CD14-positive monocyte (primary cell): Measurements from ENCODE around the gene DHRS12. TPM values are rescaled to one million over a fixed set of nuclear protein-coding genes. Genes with fewer than 3 reads are reported as not detected.

ENCODE experiments used
- DNase-seq, 3 donors: peaks; one replicate each; pipeline ENCODE4 v3.0.0-alpha.2; 2011 to 2022
- H2AFZ ChIP-seq: 2 replicates; pipeline ENCODE4 v1.6.0; 2012; ENCODE audit warnings: mild to moderate bottlenecking, low read depth, low read length, inconsistent platforms; ENCODE audit not compliant: insufficient read depth, poor library complexity, severe bottlenecking
- H3K27ac ChIP-seq, 2 donors: 1 replicate in 1 of 2; 2 replicates in 1 of 2; pipeline ENCODE4 v1.5.1; 2012 to 2013; ENCODE audit warnings: low read length in 2 of 2, control low read depth in 1 of 2, inconsistent platforms in 1 of 2, low read depth in 1 of 2, mild to moderate bottlenecking in 1 of 2
- H3K27me3 ChIP-seq, 2 donors: one replicate each; pipeline versions ENCODE4 v1.6.0 to v1.6.1; 2011 to 2013; ENCODE audit warnings: low read length in 2 of 2; ENCODE audit not compliant: control insufficient read depth in 2 of 2, insufficient read depth in 2 of 2
- H3K36me3 ChIP-seq, 2 donors: replicated peaks in 1 of 2; 1 replicate in 1 of 2; 2 replicates in 1 of 2; pipeline versions ENCODE4 v1.5.1 to v1.6.1; 2012 to 2013; ENCODE audit warnings: low read length in 2 of 2, control low read depth in 1 of 2, inconsistent platforms in 1 of 2, mild to moderate bottlenecking in 1 of 2; ENCODE audit not compliant: insufficient read depth in 2 of 2, control insufficient read depth in 1 of 2
- H3K4me1 ChIP-seq, 2 donors: 1 replicate in 1 of 2; 2 replicates in 1 of 2; pipeline versions ENCODE4 v1.5.1 to v1.6.1; 2012 to 2013; ENCODE audit warnings: low read length in 2 of 2, control low read depth in 1 of 2, inconsistent platforms in 1 of 2, mild to moderate bottlenecking in 1 of 2, moderate library complexity in 1 of 2; ENCODE audit not compliant: insufficient read depth in 2 of 2, control insufficient read depth in 1 of 2
- H3K4me2 ChIP-seq: replicated peaks from 2 replicates; pipeline ENCODE3; 2012; ENCODE audit warnings: low read length, moderate library complexity, mild to moderate bottlenecking; ENCODE audit not compliant: poor library complexity, severe bottlenecking; ENCODE audit errors: extremely low read depth
- H3K4me3 ChIP-seq, 3 experiments: fragments of 200-600 bp in 1 of 3; sonication (generic) in 1 of 3; replicated peaks in 1 of 3; 1 replicate in 2 of 3; 2 replicates in 1 of 3; pipeline ENCODE4 v1.5.1; 2011 to 2013; ENCODE audit warnings: low read length in 3 of 3, mild to moderate bottlenecking in 3 of 3, control low read depth in 2 of 3, low read depth in 2 of 3, inconsistent platforms in 1 of 3, moderate library complexity in 1 of 3
- H3K79me2 ChIP-seq: 2 replicates; pipeline ENCODE4 v1.6.0; 2012; ENCODE audit warnings: mild to moderate bottlenecking, control low read depth, inconsistent platforms, low read length, moderate library complexity; ENCODE audit not compliant: insufficient read depth
- H3K9ac ChIP-seq: 2 replicates; pipeline ENCODE4 v1.6.0; 2017; ENCODE audit warnings: low read length, mild to moderate bottlenecking; ENCODE audit not compliant: insufficient read depth, poor library complexity, severe bottlenecking
- H3K9me3 ChIP-seq, 2 donors: replicated peaks in 1 of 2; 1 replicate in 1 of 2; 2 replicates in 1 of 2; pipeline versions ENCODE4 v1.5.1 to v1.6.1; 2012 to 2013; ENCODE audit warnings: low read length in 2 of 2, control low read depth in 1 of 2; ENCODE audit not compliant: control insufficient read depth in 1 of 2, insufficient read depth in 1 of 2
- H4K20me1 ChIP-seq: 2 replicates; pipeline ENCODE4 v1.6.0; 2012; ENCODE audit warnings: mild to moderate bottlenecking, low read length, control low read depth, moderate library complexity; ENCODE audit not compliant: insufficient read depth
- H3K27ac Mint-ChIP-seq, 7 donors: one replicate each; pipeline ENCODE4 v1.8.0; 2020; ENCODE audit warnings: mild to moderate bottlenecking in 7 of 7, mixed read lengths in 7 of 7, moderate library complexity in 6 of 7, inconsistent platforms in 2 of 7
- H3K27me3 Mint-ChIP-seq, 3 donors: one replicate each; pipeline ENCODE4 v1.8.0; 2021 to 2022; ENCODE audit warnings: low read depth in 3 of 3, mild to moderate bottlenecking in 3 of 3, mixed read lengths in 3 of 3, moderate library complexity in 3 of 3, inconsistent platforms in 1 of 3
- H3K36me3 Mint-ChIP-seq, 2 donors: one replicate each; pipeline ENCODE4 v1.8.0; 2020; ENCODE audit warnings: mixed read lengths in 2 of 2, inconsistent platforms in 1 of 2, mild to moderate bottlenecking in 1 of 2
- H3K4me1 Mint-ChIP-seq: one replicate; pipeline ENCODE4 v1.8.0; 2020; ENCODE audit warnings: mild to moderate bottlenecking, mixed read lengths
- H3K4me3 Mint-ChIP-seq, 2 donors: one replicate each; pipeline ENCODE4 v1.8.0; 2020; ENCODE audit warnings: mild to moderate bottlenecking in 2 of 2, mixed read lengths in 2 of 2, moderate library complexity in 1 of 2
- H3K9me3 Mint-ChIP-seq, 7 donors: one replicate each; pipeline ENCODE4 v1.8.0; 2020 to 2022; ENCODE audit warnings: mixed read lengths in 7 of 7, mild to moderate bottlenecking in 6 of 7, moderate library complexity in 6 of 7, inconsistent platforms in 2 of 7
- WGBS: methylation state at CpG from one replicate; pipeline ENCODE4 v1.1.5; 2013; ENCODE audit warnings: missing lambda C conversion rate; ENCODE audit not compliant: insufficient coverage; 5-methylcytosine and 5-hydroxymethylcytosine counted together
- intact Hi-C, 2 donors: fragments of 100-400 bp; cut with micrococcal nuclease; formaldehyde crosslinking; loops; one replicate each; pipeline versions ENCODE4 v1.15.0 to v1.15.1; 2023
- polyA plus RNA-seq, 3 donors: library from polyadenylated mRNA; depleted of rRNA in 1 of 3; unstranded in 2 of 3; stranded (reverse) in 1 of 3; fragments of 300-500 nt in 2 of 3; fragments of >200 nt in 1 of 3; fragmentation: Illumina TruSeq in 2 of 3; gene quantifications; 1 replicate in 2 of 3; 2 replicates in 1 of 3; pipeline ENCODE4 v1.2.3, GENCODE V29; 2012 to 2021
- TF ChIP-seq, protein P1 (sequence below): fragments of 200-600 bp; IDR thresholded peaks from one replicate; pipeline ENCODE4 v1.8.0; 2022; ENCODE audit warnings: antibody characterized with exemption, mild to moderate bottlenecking

The DHRS12 gene
- polyA plus RNA-seq, 3 donors = 7.6 to 20.2 (median 20.0) TPM

DNA sequence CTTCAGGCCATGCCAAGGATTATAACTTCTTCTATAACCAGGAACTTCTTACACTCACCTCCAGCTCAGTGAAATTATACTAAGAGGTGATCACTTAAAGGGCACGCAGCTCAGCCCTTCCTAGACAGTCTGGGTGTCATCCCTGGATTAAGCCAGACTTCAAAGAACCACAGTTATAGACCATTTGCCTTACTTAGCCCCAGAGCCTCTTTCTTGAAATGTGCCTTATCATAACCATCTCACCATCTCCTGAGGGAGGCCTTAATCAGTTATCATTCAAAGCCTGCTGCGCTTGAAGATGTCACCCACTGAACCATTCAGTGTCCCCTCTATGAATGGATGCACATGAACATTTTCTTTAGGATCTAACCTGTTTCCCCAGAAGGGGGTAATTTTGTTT is 10.1 kb upstream of the DHRS12 start:
- intact Hi-C loops = loop anchor here in 1 of 2 donors (2.0 to 5.0 kb wide), 2 partner anchors 19 to 33 kb away; partner anchors contain the start of gene TMEM272
- no peaks in the 10 kb centered on the region for H4K20me1 ChIP-seq
- H3K9me3 Mint-ChIP-seq = no peaks in the 10 kb centered on the region
- H3K4me1 ChIP-seq = peaks cover 31 to 47% of the 10 kb centered on the region in 2 donors
- no peaks in the 10 kb centered on the region for H3K79me2 ChIP-seq
- H3K27ac Mint-ChIP-seq = peak overlapping the region in 1 of 7 donors; percentile 28
- H3K27me3 ChIP-seq = no peaks in the 10 kb centered on the region
- H3K4me1 Mint-ChIP-seq = peaks cover 58% of the 10 kb centered on the region
- H3K36me3 ChIP-seq = no peaks in the 10 kb centered on the region
- TF ChIP-seq, protein P1, sequence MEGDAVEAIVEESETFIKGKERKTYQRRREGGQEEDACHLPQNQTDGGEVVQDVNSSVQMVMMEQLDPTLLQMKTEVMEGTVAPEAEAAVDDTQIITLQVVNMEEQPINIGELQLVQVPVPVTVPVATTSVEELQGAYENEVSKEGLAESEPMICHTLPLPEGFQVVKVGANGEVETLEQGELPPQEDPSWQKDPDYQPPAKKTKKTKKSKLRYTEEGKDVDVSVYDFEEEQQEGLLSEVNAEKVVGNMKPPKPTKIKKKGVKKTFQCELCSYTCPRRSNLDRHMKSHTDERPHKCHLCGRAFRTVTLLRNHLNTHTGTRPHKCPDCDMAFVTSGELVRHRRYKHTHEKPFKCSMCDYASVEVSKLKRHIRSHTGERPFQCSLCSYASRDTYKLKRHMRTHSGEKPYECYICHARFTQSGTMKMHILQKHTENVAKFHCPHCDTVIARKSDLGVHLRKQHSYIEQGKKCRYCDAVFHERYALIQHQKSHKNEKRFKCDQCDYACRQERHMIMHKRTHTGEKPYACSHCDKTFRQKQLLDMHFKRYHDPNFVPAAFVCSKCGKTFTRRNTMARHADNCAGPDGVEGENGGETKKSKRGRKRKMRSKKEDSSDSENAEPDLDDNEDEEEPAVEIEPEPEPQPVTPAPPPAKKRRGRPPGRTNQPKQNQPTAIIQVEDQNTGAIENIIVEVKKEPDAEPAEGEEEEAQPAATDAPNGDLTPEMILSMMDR = no peak
- DNase-seq = no peak
- H3K9ac ChIP-seq = no peak overlapping the region
- no peak overlapping the region for H2AFZ ChIP-seq
- no peak overlapping the region for H3K4me3 Mint-ChIP-seq
- WGBS = no CpG with 5 or more reads among the region's 2 CpGs
- H3K4me2 ChIP-seq = no peak overlapping the region
- H3K27me3 Mint-ChIP-seq = peaks cover 0 to 7% (median 2%) of the 10 kb centered on the region in 3 donors
- no peaks in the 10 kb centered on the region for H3K9me3 ChIP-seq
- no peak overlapping the region for H3K27ac ChIP-seq
- H3K36me3 Mint-ChIP-seq = peaks cover 0 to 7% of the 10 kb centered on the region in 2 donors
- H3K4me3 ChIP-seq = no peak overlapping the region

DNA sequence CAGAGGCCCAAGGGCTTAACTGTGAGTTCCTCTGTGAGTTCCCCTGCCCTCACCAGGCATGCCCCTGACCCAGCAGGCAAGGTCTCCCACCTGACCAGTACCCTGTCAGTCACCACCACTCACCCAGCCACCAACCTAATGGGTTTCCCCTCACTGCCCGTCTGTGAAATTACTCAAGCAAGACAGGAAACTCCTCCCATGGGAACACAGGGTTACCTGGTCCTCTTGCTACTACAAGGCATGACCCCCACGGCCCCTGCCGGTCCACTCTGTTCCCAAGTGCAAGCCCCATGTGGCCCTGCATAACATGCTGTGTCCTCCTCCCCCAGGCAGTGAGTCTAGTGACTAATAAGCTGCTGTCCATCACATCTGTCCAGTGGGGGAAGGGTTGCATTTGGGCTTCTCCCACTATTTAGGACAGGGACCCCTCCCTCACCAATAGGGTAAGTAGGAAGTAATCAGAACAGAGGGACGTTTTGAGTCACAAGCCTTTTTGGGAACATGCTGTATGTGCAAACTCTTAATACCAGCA is 8.0 kb upstream of the DHRS12 start:
- Mint-ChIP-seq H3K4me3 (no peak overlapping the region), H3K27ac (peak overlapping the region in 3 of 7 donors; percentile 43 to 67 (median 50)), H3K27me3 (peaks cover 0 to 7% (median 6%) of the 10 kb centered on the region in 3 donors), H3K4me1 (peaks cover 45% of the 10 kb centered on the region), H3K36me3 (peaks cover 0 to 7% of the 10 kb centered on the region in 2 donors), H3K9me3 (peaks cover 0 to 1% (median 0%) of the 10 kb centered on the region in 7 donors)
- Histone ChIP-seq H3K9me3 (no peaks in the 10 kb centered on the region), H3K27ac (no peak overlapping the region), H4K20me1 (no peaks in the 10 kb centered on the region), H3K4me2 (no peak overlapping the region), H2AFZ (no peak overlapping the region), H3K36me3 (no peaks in the 10 kb centered on the region), H3K9ac (no peak overlapping the region), H3K4me1 (peaks cover 22 to 42% of the 10 kb centered on the region in 2 donors), H3K4me3 (no peak overlapping the region), H3K79me2 (no peaks in the 10 kb centered on the region), H3K27me3 (no peaks in the 10 kb centered on the region)
- intact Hi-C loops = loop anchor here in 1 of 2 donors (5.0 kb wide), 1 partner anchor 35 kb away; the partner anchor contains the start of gene TMEM272
- WGBS = 57% methylated on average over 3 of the region's 4 CpGs
- peak in 1 of 3 donors; percentile 90 for DNase-seq
- TF ChIP-seq, protein P1 = no peak
